HL-60 (cell line): ENCODE results near the gene PTPN9.

Source experiments
- GABPA ChIP-seq: IDR thresholded peaks from 2 replicates; pipeline ENCODE4 v1.6.1; 2012; ENCODE audit warnings: low read depth
- POLR2AphosphoS5 ChIP-seq: IDR thresholded peaks from 2 replicates; pipeline ENCODE4 v1.6.1; 2012; ENCODE audit warnings: low read depth
- TF ChIP-seq, protein P1 (sequence below): IDR thresholded peaks from one replicate; pipeline ENCODE4 v1.5.1; 2011; ENCODE audit warnings: low read length, control low read depth, inconsistent platforms; ENCODE audit not compliant: insufficient read depth
- TF ChIP-seq, protein P2 (sequence below): IDR thresholded peaks from 2 replicates; pipeline ENCODE4 v1.6.1; 2012; ENCODE audit warnings: low read depth; ENCODE audit not compliant: insufficient replicate concordance

DNA sequence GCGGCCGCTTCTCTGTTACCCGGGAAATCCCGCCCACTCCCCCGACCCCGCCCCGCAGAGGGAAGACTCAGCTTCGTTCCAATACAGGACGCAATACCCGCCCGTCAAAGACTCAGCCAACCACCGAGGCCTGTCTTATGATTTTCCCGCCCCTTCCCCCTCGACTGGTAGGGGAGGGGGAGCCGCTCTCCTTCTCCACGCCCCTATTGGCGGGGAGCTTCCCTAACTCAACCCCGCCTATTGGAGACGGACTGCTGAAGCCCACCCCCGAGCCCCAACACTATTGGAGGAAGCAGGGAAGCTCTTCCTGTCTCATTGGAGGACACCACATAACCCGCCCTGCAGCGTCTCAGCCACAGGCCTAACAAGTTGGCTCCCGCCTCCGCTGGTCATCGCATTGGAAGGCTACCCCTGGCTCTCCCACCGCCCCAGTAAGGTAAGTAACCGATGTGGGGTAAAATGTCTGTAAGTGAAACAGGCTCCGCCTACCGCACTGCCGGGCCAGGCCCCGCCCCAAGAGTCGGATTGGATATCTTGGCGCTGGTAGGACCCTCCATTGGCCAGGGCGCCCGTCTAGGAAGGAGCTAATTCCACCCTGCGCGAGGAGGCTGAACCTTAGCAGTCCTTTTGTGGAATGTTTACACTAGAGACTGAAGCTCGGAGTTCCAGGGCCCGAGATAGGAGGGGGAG, 127.3 kb downstream of the PTPN9 start, which contains the start of gene SIN3A:
- TF ChIP-seq, protein P1, sequence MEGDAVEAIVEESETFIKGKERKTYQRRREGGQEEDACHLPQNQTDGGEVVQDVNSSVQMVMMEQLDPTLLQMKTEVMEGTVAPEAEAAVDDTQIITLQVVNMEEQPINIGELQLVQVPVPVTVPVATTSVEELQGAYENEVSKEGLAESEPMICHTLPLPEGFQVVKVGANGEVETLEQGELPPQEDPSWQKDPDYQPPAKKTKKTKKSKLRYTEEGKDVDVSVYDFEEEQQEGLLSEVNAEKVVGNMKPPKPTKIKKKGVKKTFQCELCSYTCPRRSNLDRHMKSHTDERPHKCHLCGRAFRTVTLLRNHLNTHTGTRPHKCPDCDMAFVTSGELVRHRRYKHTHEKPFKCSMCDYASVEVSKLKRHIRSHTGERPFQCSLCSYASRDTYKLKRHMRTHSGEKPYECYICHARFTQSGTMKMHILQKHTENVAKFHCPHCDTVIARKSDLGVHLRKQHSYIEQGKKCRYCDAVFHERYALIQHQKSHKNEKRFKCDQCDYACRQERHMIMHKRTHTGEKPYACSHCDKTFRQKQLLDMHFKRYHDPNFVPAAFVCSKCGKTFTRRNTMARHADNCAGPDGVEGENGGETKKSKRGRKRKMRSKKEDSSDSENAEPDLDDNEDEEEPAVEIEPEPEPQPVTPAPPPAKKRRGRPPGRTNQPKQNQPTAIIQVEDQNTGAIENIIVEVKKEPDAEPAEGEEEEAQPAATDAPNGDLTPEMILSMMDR: no peak
- TF ChIP-seq POLR2AphosphoS5 (no peak; the same call in 1 of the 2 replicates), GABPA (peak; percentile 49; the same call in 1 of the 2 replicates)
- TF ChIP-seq, protein P2, sequence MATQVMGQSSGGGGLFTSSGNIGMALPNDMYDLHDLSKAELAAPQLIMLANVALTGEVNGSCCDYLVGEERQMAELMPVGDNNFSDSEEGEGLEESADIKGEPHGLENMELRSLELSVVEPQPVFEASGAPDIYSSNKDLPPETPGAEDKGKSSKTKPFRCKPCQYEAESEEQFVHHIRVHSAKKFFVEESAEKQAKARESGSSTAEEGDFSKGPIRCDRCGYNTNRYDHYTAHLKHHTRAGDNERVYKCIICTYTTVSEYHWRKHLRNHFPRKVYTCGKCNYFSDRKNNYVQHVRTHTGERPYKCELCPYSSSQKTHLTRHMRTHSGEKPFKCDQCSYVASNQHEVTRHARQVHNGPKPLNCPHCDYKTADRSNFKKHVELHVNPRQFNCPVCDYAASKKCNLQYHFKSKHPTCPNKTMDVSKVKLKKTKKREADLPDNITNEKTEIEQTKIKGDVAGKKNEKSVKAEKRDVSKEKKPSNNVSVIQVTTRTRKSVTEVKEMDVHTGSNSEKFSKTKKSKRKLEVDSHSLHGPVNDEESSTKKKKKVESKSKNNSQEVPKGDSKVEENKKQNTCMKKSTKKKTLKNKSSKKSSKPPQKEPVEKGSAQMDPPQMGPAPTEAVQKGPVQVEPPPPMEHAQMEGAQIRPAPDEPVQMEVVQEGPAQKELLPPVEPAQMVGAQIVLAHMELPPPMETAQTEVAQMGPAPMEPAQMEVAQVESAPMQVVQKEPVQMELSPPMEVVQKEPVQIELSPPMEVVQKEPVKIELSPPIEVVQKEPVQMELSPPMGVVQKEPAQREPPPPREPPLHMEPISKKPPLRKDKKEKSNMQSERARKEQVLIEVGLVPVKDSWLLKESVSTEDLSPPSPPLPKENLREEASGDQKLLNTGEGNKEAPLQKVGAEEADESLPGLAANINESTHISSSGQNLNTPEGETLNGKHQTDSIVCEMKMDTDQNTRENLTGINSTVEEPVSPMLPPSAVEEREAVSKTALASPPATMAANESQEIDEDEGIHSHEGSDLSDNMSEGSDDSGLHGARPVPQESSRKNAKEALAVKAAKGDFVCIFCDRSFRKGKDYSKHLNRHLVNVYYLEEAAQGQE: no peak
